Endothelial cell of umbilical vein (primary cell): ENCODE results near the gene FHIT. TPM values are rescaled to one million over a fixed set of nuclear protein-coding genes. Genes with fewer than 3 reads are reported as not detected.

ENCODE experiments used
- BruUV-seq: library from RNA; stranded (reverse); fragments of 400-500 nt; replicated peaks from 2 replicates; lab custom pipeline; 2021; lab: Mats Ljungman, UMichigan
- CTCF ChIA-PET: fragments of 300-600, 350-600 bp; sonication (Branson Sonifier 250); formaldehyde crosslinking; loops from one replicate; lab custom pipeline; 2021; ENCODE audit warnings: antibody characterized with exemption, inconsistent platforms; lab: Charles Lee
- POLR2A ChIA-PET: fragments of 300-600, 350-600 bp; sonication (Branson Sonifier 250); formaldehyde crosslinking; loops from one replicate; lab custom pipeline; 2021; ENCODE audit warnings: antibody characterized with exemption, inconsistent platforms; lab: Charles Lee
- DNase-seq: peaks from one replicate; pipeline ENCODE4 v3.0.0-alpha.2; 2011; ENCODE audit warnings: low read depth, low spot score
- FAIRE-seq: peaks from 2 replicates; lab custom pipeline; 2011; peaks lifted over from hg19 to GRCh38; lab: Jason Lieb, UNC
- H2AFZ ChIP-seq: 2 replicates; pipeline ENCODE4 v1.6.0; 2012; ENCODE audit warnings: low read depth, low read length, control low read depth, inconsistent platforms
- H3K27ac ChIP-seq: 2 replicates; pipeline ENCODE4 v1.5.1; 2011; ENCODE audit warnings: low read depth, mild to moderate bottlenecking, control low read depth, low read length, moderate library complexity; ENCODE audit not compliant: insufficient read depth
- H3K27me3 ChIP-seq, 2 experiments: 2 replicates each; pipeline versions ENCODE4 v1.6.0 to v1.6.1; 2011; ENCODE audit warnings: low read length in 2 of 2, mixed read lengths in 1 of 2; ENCODE audit not compliant: control insufficient read depth in 2 of 2, insufficient read depth in 2 of 2
- H3K36me3 ChIP-seq, 2 experiments: 2 replicates in 1 of 2; 3 replicates in 1 of 2; pipeline ENCODE4 v1.5.1; 2011; ENCODE audit warnings: low read length in 2 of 2, mild to moderate bottlenecking in 1 of 2, moderate library complexity in 1 of 2; ENCODE audit not compliant: control insufficient read depth in 2 of 2, insufficient read depth in 2 of 2; ENCODE audit errors: extremely low read depth in 1 of 2
- H3K4me1 ChIP-seq: 3 replicates; pipeline ENCODE4 v1.5.1; 2011; ENCODE audit warnings: mild to moderate bottlenecking, low read length; ENCODE audit not compliant: control insufficient read depth, insufficient read depth; ENCODE audit errors: extremely low read depth
- H3K4me2 ChIP-seq: 2 replicates; pipeline ENCODE4 v1.6.1; 2011; ENCODE audit warnings: low read length, control low read depth, mixed read lengths; ENCODE audit not compliant: insufficient read depth
- H3K4me3 ChIP-seq, 3 experiments: fragments of 200-600 bp in 1 of 3; sonication (generic), shearing (Covaris generic) in 1 of 3; replicated peaks in 1 of 3; 2 replicates each; pipeline ENCODE4 v1.5.1; 2011 to 2016; ENCODE audit warnings: control low read depth in 3 of 3, low read length in 3 of 3, mild to moderate bottlenecking in 2 of 3, inconsistent platforms in 1 of 3, low read depth in 1 of 3, moderate library complexity in 1 of 3; ENCODE audit not compliant: insufficient read depth in 1 of 3
- H3K79me2 ChIP-seq: 2 replicates; pipeline ENCODE4 v1.6.0; 2012; ENCODE audit warnings: low read length, inconsistent platforms; ENCODE audit not compliant: control insufficient read depth, insufficient read depth
- H3K9ac ChIP-seq: replicated peaks from 2 replicates; pipeline ENCODE3; 2011; ENCODE audit warnings: low read length, control low read depth; ENCODE audit not compliant: insufficient read depth; ENCODE audit errors: extremely low read depth
- H3K9me1 ChIP-seq: replicated peaks from 3 replicates; pipeline ENCODE4 v1.6.0; 2011; ENCODE audit warnings: mild to moderate bottlenecking, low read length; ENCODE audit not compliant: control insufficient read depth, insufficient read depth; ENCODE audit errors: extremely low read depth
- H3K9me3 ChIP-seq: replicated peaks from 2 replicates; pipeline ENCODE4 v1.5.1; 2012; ENCODE audit warnings: low read length, inconsistent platforms; ENCODE audit not compliant: control insufficient read depth, insufficient read depth
- H4K20me1 ChIP-seq: replicated peaks from 2 replicates; pipeline ENCODE3; 2011; ENCODE audit warnings: mild to moderate bottlenecking, low read length; ENCODE audit not compliant: control insufficient read depth, insufficient read depth; ENCODE audit errors: extremely low read depth
- CTCF ChIP-seq, 2 donors: IDR thresholded peaks; 1 replicate in 1 of 2; 2 replicates in 1 of 2; pipeline ENCODE4 v1.5.1; 2011; ENCODE audit warnings: low read length in 2 of 2, mild to moderate bottlenecking in 2 of 2, moderate library complexity in 2 of 2, control low read depth in 1 of 2, inconsistent platforms in 1 of 2, low read depth in 1 of 2; ENCODE audit not compliant: insufficient read depth in 1 of 2; ENCODE audit errors: extremely low read depth in 1 of 2
- EZH2 ChIP-seq: IDR thresholded peaks from 2 replicates; pipeline ENCODE4 v1.6.1; 2012; ENCODE audit warnings: borderline replicate concordance, low read depth, mild to moderate bottlenecking, moderate library complexity, low read length, inconsistent platforms; ENCODE audit not compliant: severe bottlenecking
- FOS ChIP-seq: IDR thresholded peaks from 2 replicates; pipeline ENCODE4 v1.6.1; 2011; ENCODE audit warnings: mild to moderate bottlenecking, low read length, moderate library complexity, borderline replicate concordance; ENCODE audit not compliant: insufficient read depth
- GATA2 ChIP-seq: IDR thresholded peaks from 2 replicates; pipeline ENCODE4 v1.7.0; 2011; ENCODE audit warnings: low read depth, mild to moderate bottlenecking, moderate library complexity, mixed read lengths, low read length; ENCODE audit not compliant: insufficient read length, insufficient read depth
- JUN ChIP-seq: IDR thresholded peaks from 2 replicates; pipeline ENCODE4 v1.6.1; 2011; ENCODE audit warnings: borderline replicate concordance, low read depth; ENCODE audit not compliant: insufficient read length, insufficient read depth
- MAX ChIP-seq: IDR thresholded peaks from 2 replicates; pipeline ENCODE4 v1.6.1; 2011; ENCODE audit not compliant: insufficient read depth, insufficient read length
- MYC ChIP-seq: IDR thresholded peaks from one replicate; pipeline ENCODE4 v1.6.1; 2011; ENCODE audit warnings: mild to moderate bottlenecking, low read depth, low read length
- POLR2A ChIP-seq: IDR thresholded peaks from 2 replicates; pipeline ENCODE4 v1.6.1; 2012; ENCODE audit warnings: low read depth, mild to moderate bottlenecking, control low read depth, low read length
- POLR2AphosphoS5 ChIP-seq: IDR thresholded peaks from 2 replicates; pipeline ENCODE4 v1.6.1; 2012; ENCODE audit warnings: low read depth, mild to moderate bottlenecking, control low read depth, low read length, moderate library complexity; ENCODE audit not compliant: insufficient read depth
- dilution Hi-C: fragments of 300-500 bp; cut with MboI; formaldehyde crosslinking; loops from one replicate; pipeline ENCODE4 v1.15.0; 2019; ENCODE audit warnings: low sequenced_read_pairs; ENCODE audit not compliant: extremely low pct_ligation_motif_present
- intact Hi-C: fragments of 100-400 bp; cut with micrococcal nuclease; formaldehyde crosslinking; loops from one replicate; pipeline ENCODE4 v1.10.0; 2022
- polyA plus RNA-seq, 4 experiments: library from polyadenylated mRNA; depleted of rRNA in 3 of 4; stranded (reverse) in 3 of 4; unstranded in 1 of 4; fragments of >200 nt; gene quantifications; 2 replicates each; pipeline versions ENCODE4 v1.2.1 to v1.2.3, GENCODE V29; 2011 to 2012; ENCODE audit warnings: missing spikeins in 1 of 4
- total RNA-seq: library from RNA; stranded (reverse); gene quantifications from 2 replicates; pipeline ENCODE4 v1.2.3, GENCODE V29; 2021

The FHIT gene
- total and polyA plus RNA-seq, 2 donors (not counting 3 experiments of a cell fraction or from before 2014, with no cell fraction given): 0.47 to 2.2 TPM

GRCh38 chr3:61223451-61223850, 27.8 kb downstream of the FHIT start:
- Histone ChIP-seq H3K27me3 (no peaks in the 10 kb centered on the region), H4K20me1 (no peaks in the 10 kb centered on the region), H3K36me3 (no peaks in the 10 kb centered on the region), H3K4me3 (no peak overlapping the region), H3K9me1 (no peaks in the 10 kb centered on the region), H3K9ac (no peak overlapping the region), H3K27ac (no peak overlapping the region), H3K4me2 (no peak overlapping the region), H3K79me2 (no peaks in the 10 kb centered on the region), H2AFZ (no peak overlapping the region), H3K9me3 (no peaks in the 10 kb centered on the region), H3K4me1 (no peaks in the 10 kb centered on the region)
- DNase-seq (no peak), FAIRE-seq (no peak)
- intact Hi-C loops: no loop called here
- TF ChIP-seq POLR2AphosphoS5 (no peak), GATA2 (no peak), FOS (no peak), POLR2A (no peak), MYC (no peak), EZH2 (no peak), MAX (no peak), JUN (no peak), CTCF (IDR thresholded peaks at IDR 0.05; ENCODE audit: extremely low read depth in 1 of 2, insufficient read depth in 1 of 2, low read depth in 1 of 2, low read length in 2 of 2) (no peak)
- BruUV-seq: no TSS peak
- ChIA-PET CTCF (no interaction called here), POLR2A (no interaction called here)
- dilution Hi-C loops: no loop called here
